Nephron (organoid): ENCODE results near the gene TUBGCP5.

ENCODE experiments used
- H3K27ac Mint-ChIP-seq, 3 experiments: 2 replicates each; pipeline ENCODE4 v1.8.0; 2020; ENCODE audit warnings: mixed read lengths in 3 of 3, mild to moderate bottlenecking in 2 of 3, moderate library complexity in 1 of 3
- H3K27me3 Mint-ChIP-seq: 2 replicates; pipeline ENCODE4 v1.8.0; 2021; ENCODE audit warnings: low read depth, mild to moderate bottlenecking, moderate library complexity, mixed read lengths
- H3K36me3 Mint-ChIP-seq: 2 replicates; pipeline ENCODE4 v1.8.0; 2020; ENCODE audit warnings: low read depth, mixed read lengths
- H3K4me1 Mint-ChIP-seq: 2 replicates; pipeline ENCODE4 v1.8.0; 2020; ENCODE audit warnings: mixed read lengths
- H3K4me3 Mint-ChIP-seq, 3 experiments: 2 replicates each; pipeline ENCODE4 v1.8.0; 2020; ENCODE audit warnings: mild to moderate bottlenecking in 3 of 3, mixed read lengths in 3 of 3, moderate library complexity in 2 of 3
- H3K9me3 Mint-ChIP-seq: 2 replicates; pipeline ENCODE4 v1.8.0; 2020; ENCODE audit warnings: mixed read lengths
- CTCF ChIP-seq, 3 experiments: fragments of 200-600 bp; sonication (generic); IDR thresholded peaks; one replicate each; pipeline ENCODE4 v1.5.0; 2021; ENCODE audit warnings: antibody characterized with exemption in 3 of 3; ENCODE audit not compliant: unreplicated experiment in 3 of 3

Gene TUBGCP5

GRCh38 chr15:22959321-22960101 is 79.9 kb downstream of the TUBGCP5 start:
- peaks cover 35% of the 10 kb centered on the region for H3K4me1 Mint-ChIP-seq
- H3K9me3 Mint-ChIP-seq, result no peaks in the 10 kb centered on the region
- H3K27me3 Mint-ChIP-seq, result no peaks in the 10 kb centered on the region
- H3K36me3 Mint-ChIP-seq, result peaks cover 8% of the 10 kb centered on the region
- TF ChIP-seq CTCF (IDR thresholded peaks at IDR 0.05; ENCODE audit: unreplicated experiment in 3 of 3), result no peak
- H3K4me3 Mint-ChIP-seq, result no peak overlapping the region
- no peak overlapping the region for H3K27ac Mint-ChIP-seq

GRCh38 chr15:22958487-22959280 is 80.7 kb downstream of the TUBGCP5 start:
- no peak for TF ChIP-seq CTCF (IDR thresholded peaks at IDR 0.05; ENCODE audit: unreplicated experiment in 3 of 3)
- H3K27ac Mint-ChIP-seq, result no peak overlapping the region
- H3K4me1 Mint-ChIP-seq, result peaks cover 26% of the 10 kb centered on the region

GRCh38 chr15:22956978-22957260 is 82.5 kb downstream of the TUBGCP5 start:
- Mint-ChIP-seq H3K9me3 (no peaks in the 10 kb centered on the region), H3K36me3 (no peaks in the 10 kb centered on the region), H3K27me3 (no peaks in the 10 kb centered on the region)

More at GRCh38 chr15:22958487-22959280, 80.7 kb downstream of the TUBGCP5 start:
- Mint-ChIP-seq H3K9me3 (no peaks in the 10 kb centered on the region), H3K4me3 (no peak overlapping the region), H3K27me3 (no peaks in the 10 kb centered on the region), H3K36me3 (peaks cover 3% of the 10 kb centered on the region)

GRCh38 chr15:22956257-22956977 is 83.0 kb downstream of the TUBGCP5 start:
- H3K36me3 Mint-ChIP-seq, result no peaks in the 10 kb centered on the region
- TF ChIP-seq CTCF (IDR thresholded peaks at IDR 0.05; ENCODE audit: unreplicated experiment in 3 of 3), result no peak
- H3K9me3 Mint-ChIP-seq, result no peaks in the 10 kb centered on the region
- H3K27ac Mint-ChIP-seq, result peak overlapping the region in 2 of 3 experiments; percentile 13 to 36
- no peaks in the 10 kb centered on the region for H3K27me3 Mint-ChIP-seq
- no peak overlapping the region for H3K4me3 Mint-ChIP-seq
- peaks cover 33% of the 10 kb centered on the region for H3K4me1 Mint-ChIP-seq

More at GRCh38 chr15:22956978-22957260, 82.5 kb downstream of the TUBGCP5 start:
- H3K4me1 Mint-ChIP-seq, result peaks cover 36% of the 10 kb centered on the region
- H3K4me3 Mint-ChIP-seq, result no peak overlapping the region
- no peak for TF ChIP-seq CTCF (IDR thresholded peaks at IDR 0.05; ENCODE audit: unreplicated experiment in 3 of 3)
- H3K27ac Mint-ChIP-seq, result no peak overlapping the region

GRCh38 chr15:22955544-22956119 is 83.7 kb downstream of the TUBGCP5 start:
- no peak overlapping the region for H3K4me3 Mint-ChIP-seq
- H3K9me3 Mint-ChIP-seq, result no peaks in the 10 kb centered on the region
- H3K4me1 Mint-ChIP-seq, result peaks cover 34% of the 10 kb centered on the region
- peak overlapping the region in 1 of 3 experiments; percentile 36 for H3K27ac Mint-ChIP-seq
- no peaks in the 10 kb centered on the region for H3K27me3 Mint-ChIP-seq
- H3K36me3 Mint-ChIP-seq, result no peaks in the 10 kb centered on the region
- no peak for TF ChIP-seq CTCF (IDR thresholded peaks at IDR 0.05; ENCODE audit: unreplicated experiment in 3 of 3)
